GM10266 (cell line): ENCODE results near the gene CD69.
"Not testable (repeated sequence)": the region's sequence is repeated elsewhere in the genome, so short reads cannot be mapped to it uniquely, and the experiment has no call there.

Experiments used
- DNase-seq: peaks from one replicate; pipeline ENCODE4 v3.0.0; 2012; ENCODE audit errors: extremely low spot score
- CTCF ChIP-seq: IDR thresholded peaks from 2 replicates; pipeline ENCODE4 v1.5.1; 2012; ENCODE audit warnings: mild to moderate bottlenecking, low read depth; ENCODE audit not compliant: control insufficient read depth, insufficient read depth; ENCODE audit errors: missing control alignments

The CD69 gene

GRCh38 chr12:9725213-9725870, 35.4 kb downstream of the CD69 start:
- no peak for DNase-seq
- TF ChIP-seq CTCF: no peak

GRCh38 chr12:9724023-9724422, 36.7 kb downstream of the CD69 start:
- no peak for DNase-seq
- TF ChIP-seq CTCF: no peak

- TF ChIP-seq CTCF: no peak
- no peak for DNase-seq
Observed at GRCh38 chr12:9721394-9722092, 39.2 kb downstream of the CD69 start.

GRCh38 chr12:9719790-9720189, 40.9 kb downstream of the CD69 start:
- TF ChIP-seq CTCF: no peak
- no peak for DNase-seq

- TF ChIP-seq CTCF: no peak
- no peak for DNase-seq
Observed at GRCh38 chr12:9718968-9719367, 41.7 kb downstream of the CD69 start.

GRCh38 chr12:9717070-9717925, 43.4 kb downstream of the CD69 start:
- no peak for TF ChIP-seq CTCF
- no peak for DNase-seq

GRCh38 chr12:9713032-9713558, 47.6 kb downstream of the CD69 start:
- not testable (repeated sequence) for DNase-seq
